ACC112 (cell line): Measurements from ENCODE around the gene NR1H2.
"Not testable (repeated sequence)": the region's sequence is repeated elsewhere in the genome, so short reads cannot be mapped to it uniquely, and the experiment has no call there.

ENCODE experiments used
- H2AFZ ChIP-seq: fragments of 200-600 bp; sonication (generic); one replicate; pipeline ENCODE4 v1.6.0; 2017; ENCODE audit warnings: antibody characterized with exemption, low read length; ENCODE audit not compliant: unreplicated experiment
- H3K27ac ChIP-seq: fragments of 200-600 bp; sonication (generic); 2 replicates; pipeline ENCODE4 v1.5.1; 2014; ENCODE audit warnings: low read depth, mild to moderate bottlenecking, antibody characterized with exemption, low read length, moderate library complexity
- H3K27me3 ChIP-seq: fragments of 200-600 bp; sonication (generic); 2 replicates; pipeline ENCODE4 v1.6.1; 2014; ENCODE audit warnings: mild to moderate bottlenecking, antibody characterized with exemption, low read length, moderate library complexity, mixed read lengths; ENCODE audit not compliant: insufficient read depth
- H3K36me3 ChIP-seq: fragments of 200-600 bp; sonication (generic); 2 replicates; pipeline ENCODE4 v1.6.1; 2016; ENCODE audit warnings: mild to moderate bottlenecking, antibody characterized with exemption, low read length, moderate library complexity, mixed read lengths; ENCODE audit not compliant: insufficient read depth
- H3K4me1 ChIP-seq: fragments of 200-600 bp; sonication (generic); one replicate; pipeline ENCODE4 v1.6.1; 2016; ENCODE audit warnings: low read length, mixed read lengths; ENCODE audit not compliant: insufficient read depth, unreplicated experiment, control insufficient read depth
- H3K4me3 ChIP-seq: fragments of 200-600 bp; sonication (generic); 2 replicates; pipeline ENCODE4 v1.5.1; 2014; ENCODE audit warnings: mild to moderate bottlenecking, low read depth, low read length
- H3K79me2 ChIP-seq: fragments of 200-600 bp; sonication (generic); one replicate; pipeline ENCODE4 v1.6.0; 2016; ENCODE audit warnings: low read length; ENCODE audit not compliant: control insufficient read depth, unreplicated experiment, insufficient read depth

NR1H2 gene

GRCh38 chr19:50331994-50332243, 44.3 kb upstream of the NR1H2 start:
- H3K4me1 ChIP-seq: no peaks in the 10 kb centered on the region
- no peak overlapping the region for H3K27ac ChIP-seq

GRCh38 chr19:50332244-50333038, 43.8 kb upstream of the NR1H2 start:
- no peaks in the 10 kb centered on the region for H3K4me1 ChIP-seq
- H2AFZ ChIP-seq: no peak overlapping the region
- peaks cover 50% of the 10 kb centered on the region for H3K27me3 ChIP-seq
- H3K79me2 ChIP-seq: no peaks in the 10 kb centered on the region
- H3K4me3 ChIP-seq: peak overlapping the region; percentile 81
- H3K27ac ChIP-seq: no peak overlapping the region
- H3K36me3 ChIP-seq: no peaks in the 10 kb centered on the region

More at GRCh38 chr19:50331994-50332243, 44.3 kb upstream of the NR1H2 start:
- Histone ChIP-seq H3K79me2 (no peaks in the 10 kb centered on the region), H2AFZ (no peak overlapping the region), H3K4me3 (no peak overlapping the region), H3K27me3 (peaks cover 55% of the 10 kb centered on the region), H3K36me3 (no peaks in the 10 kb centered on the region)

GRCh38 chr19:50333235-50333736, 43.0 kb upstream of the NR1H2 start:
- H2AFZ ChIP-seq: peak overlapping the region; percentile 85
- no peaks in the 10 kb centered on the region for H3K4me1 ChIP-seq
- H3K27me3 ChIP-seq: peaks cover 43% of the 10 kb centered on the region
- no peaks in the 10 kb centered on the region for H3K79me2 ChIP-seq
- H3K4me3 ChIP-seq: peak overlapping the region; percentile 81
- no peaks in the 10 kb centered on the region for H3K36me3 ChIP-seq
- no peak overlapping the region for H3K27ac ChIP-seq

GRCh38 chr19:50333737-50334617, 42.3 kb upstream of the NR1H2 start:
- Histone ChIP-seq H3K36me3 (no peaks in the 10 kb centered on the region), H3K4me1 (no peaks in the 10 kb centered on the region), H3K27ac (no peak overlapping the region), H3K79me2 (no peaks in the 10 kb centered on the region), H2AFZ (peak overlapping the region; percentile 85), H3K27me3 (peaks cover 41% of the 10 kb centered on the region), H3K4me3 (peak overlapping the region; percentile 81)

- peaks cover 33% of the 10 kb centered on the region for H3K27me3 ChIP-seq
- H3K4me1 ChIP-seq: no peaks in the 10 kb centered on the region
- no peak overlapping the region for H3K4me3 ChIP-seq
- no peaks in the 10 kb centered on the region for H3K36me3 ChIP-seq
- H2AFZ ChIP-seq: no peak overlapping the region
- no peaks in the 10 kb centered on the region for H3K79me2 ChIP-seq
- no peak overlapping the region for H3K27ac ChIP-seq
Measured at GRCh38 chr19:50334741-50335421, 41.4 kb upstream of the NR1H2 start.

- not testable (repeated sequence) for H3K4me3 ChIP-seq, H3K4me1 ChIP-seq, H3K27ac ChIP-seq, H2AFZ ChIP-seq, H3K36me3 ChIP-seq, H3K79me2 ChIP-seq
- peaks cover 14% of the 10 kb centered on the region for H3K27me3 ChIP-seq
Measured at GRCh38 chr19:50337031-50337430, 39.2 kb upstream of the NR1H2 start.

GRCh38 chr19:50340331-50340730, 35.9 kb upstream of the NR1H2 start:
- Histone ChIP-seq H3K27ac (no peak overlapping the region), H3K4me1 (no peaks in the 10 kb centered on the region), H2AFZ (no peak overlapping the region), H3K36me3 (no peaks in the 10 kb centered on the region), H3K27me3 (no peaks in the 10 kb centered on the region), H3K79me2 (no peaks in the 10 kb centered on the region), H3K4me3 (no peak overlapping the region)

- H3K79me2 ChIP-seq: no peaks in the 10 kb centered on the region
- no peaks in the 10 kb centered on the region for H3K27me3 ChIP-seq
- H3K36me3 ChIP-seq: no peaks in the 10 kb centered on the region
- no peak overlapping the region for H3K4me3 ChIP-seq
- no peak overlapping the region for H3K27ac ChIP-seq
- H2AFZ ChIP-seq: no peak overlapping the region
- H3K4me1 ChIP-seq: no peaks in the 10 kb centered on the region
Measured at GRCh38 chr19:50341091-50341564, 35.1 kb upstream of the NR1H2 start.

GRCh38 chr19:50344661-50345318, 31.5 kb upstream of the NR1H2 start:
- H3K4me1 ChIP-seq: no peaks in the 10 kb centered on the region
- no peaks in the 10 kb centered on the region for H3K36me3 ChIP-seq
- no peaks in the 10 kb centered on the region for H3K27me3 ChIP-seq
- no peaks in the 10 kb centered on the region for H3K79me2 ChIP-seq
- no peak overlapping the region for H3K4me3 ChIP-seq
- no peak overlapping the region for H2AFZ ChIP-seq
- H3K27ac ChIP-seq: no peak overlapping the region

- H3K4me1 ChIP-seq, H3K79me2 ChIP-seq, H3K27me3 ChIP-seq, H3K27ac ChIP-seq, H3K36me3 ChIP-seq, H3K4me3 ChIP-seq, H2AFZ ChIP-seq: not testable (repeated sequence)
Measured at GRCh38 chr19:50347089-50347581, 29.1 kb upstream of the NR1H2 start.
